ENCODE results near the gene KIF9.

DNA sequence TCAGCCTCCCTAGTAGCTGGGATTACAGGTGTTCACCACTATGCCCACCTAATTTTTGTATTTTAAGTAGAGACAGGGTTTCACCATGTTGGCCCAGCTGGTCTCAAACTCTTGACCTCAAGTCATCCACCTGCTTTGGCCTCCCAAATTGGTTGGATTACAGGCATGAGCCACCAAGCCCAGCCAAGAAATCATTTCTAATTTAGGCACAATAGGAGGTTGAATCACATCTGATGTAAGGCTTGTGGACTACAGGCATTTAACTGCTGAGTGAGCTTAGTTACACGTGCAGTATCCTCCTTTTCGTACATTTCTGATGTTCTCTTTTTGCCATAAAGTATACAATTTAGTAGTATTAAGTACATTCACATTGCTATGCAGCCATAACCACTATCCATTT, 87.6 kb downstream of the KIF9 start:
- TF ChIP-seq, protein P1, sequence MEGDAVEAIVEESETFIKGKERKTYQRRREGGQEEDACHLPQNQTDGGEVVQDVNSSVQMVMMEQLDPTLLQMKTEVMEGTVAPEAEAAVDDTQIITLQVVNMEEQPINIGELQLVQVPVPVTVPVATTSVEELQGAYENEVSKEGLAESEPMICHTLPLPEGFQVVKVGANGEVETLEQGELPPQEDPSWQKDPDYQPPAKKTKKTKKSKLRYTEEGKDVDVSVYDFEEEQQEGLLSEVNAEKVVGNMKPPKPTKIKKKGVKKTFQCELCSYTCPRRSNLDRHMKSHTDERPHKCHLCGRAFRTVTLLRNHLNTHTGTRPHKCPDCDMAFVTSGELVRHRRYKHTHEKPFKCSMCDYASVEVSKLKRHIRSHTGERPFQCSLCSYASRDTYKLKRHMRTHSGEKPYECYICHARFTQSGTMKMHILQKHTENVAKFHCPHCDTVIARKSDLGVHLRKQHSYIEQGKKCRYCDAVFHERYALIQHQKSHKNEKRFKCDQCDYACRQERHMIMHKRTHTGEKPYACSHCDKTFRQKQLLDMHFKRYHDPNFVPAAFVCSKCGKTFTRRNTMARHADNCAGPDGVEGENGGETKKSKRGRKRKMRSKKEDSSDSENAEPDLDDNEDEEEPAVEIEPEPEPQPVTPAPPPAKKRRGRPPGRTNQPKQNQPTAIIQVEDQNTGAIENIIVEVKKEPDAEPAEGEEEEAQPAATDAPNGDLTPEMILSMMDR (IDR thresholded peaks at IDR 0.05 in 8 of 11, conservative IDR thresholded peaks at IDR 0.05 in 3 of 11): no peak
- no peak for TF ChIP-seq POLR2AphosphoS5 (IDR thresholded peaks at IDR 0.05)
